Activated naive CD8-positive, alpha-beta T cell (primary cell): ENCODE results near the gene RAB21.
"Not testable (repeated sequence)": the region's sequence is repeated elsewhere in the genome, so short reads cannot be mapped to it uniquely, and the experiment has no call there.

Source experiments
- H3K27ac Mint-ChIP-seq: one replicate; pipeline ENCODE4 v1.8.0; 2021; ENCODE audit warnings: mixed read lengths
- H3K27me3 Mint-ChIP-seq: one replicate; pipeline ENCODE4 v1.8.0; 2021; ENCODE audit warnings: mixed read lengths
- H3K36me3 Mint-ChIP-seq: one replicate; pipeline ENCODE4 v1.8.0; 2021; ENCODE audit warnings: mixed read lengths
- H3K4me1 Mint-ChIP-seq: one replicate; pipeline ENCODE4 v1.8.0; 2021; ENCODE audit warnings: low read depth, mixed read lengths
- H3K4me3 Mint-ChIP-seq: one replicate; pipeline ENCODE4 v1.8.0; 2021; ENCODE audit warnings: mild to moderate bottlenecking, mixed read lengths
- H3K9me3 Mint-ChIP-seq: one replicate; pipeline ENCODE4 v1.8.0; 2021; ENCODE audit warnings: low read depth, mixed read lengths

The RAB21 gene

GRCh38 chr12:71799106-71799505 is 44.4 kb downstream of the RAB21 start:
- Mint-ChIP-seq H3K4me1 (no peaks in the 10 kb centered on the region), H3K27me3 (no peaks in the 10 kb centered on the region), H3K36me3 (no peaks in the 10 kb centered on the region), H3K4me3 (no peak overlapping the region), H3K27ac (no peak overlapping the region), H3K9me3 (no peaks in the 10 kb centered on the region)

- no peak overlapping the region for H3K4me3 Mint-ChIP-seq
- H3K4me1 Mint-ChIP-seq: no peaks in the 10 kb centered on the region
- no peak overlapping the region for H3K27ac Mint-ChIP-seq
- H3K27me3 Mint-ChIP-seq: peaks cover 5% of the 10 kb centered on the region
- no peaks in the 10 kb centered on the region for H3K9me3 Mint-ChIP-seq
- H3K36me3 Mint-ChIP-seq: no peaks in the 10 kb centered on the region
Measured at GRCh38 chr12:71800177-71800576, 45.5 kb downstream of the RAB21 start.

- H3K4me1 Mint-ChIP-seq: no peaks in the 10 kb centered on the region
- H3K9me3 Mint-ChIP-seq: no peaks in the 10 kb centered on the region
- H3K36me3 Mint-ChIP-seq: no peaks in the 10 kb centered on the region
- H3K4me3 Mint-ChIP-seq: no peak overlapping the region
- H3K27me3 Mint-ChIP-seq: peaks cover 14% of the 10 kb centered on the region
- no peak overlapping the region for H3K27ac Mint-ChIP-seq
Measured at GRCh38 chr12:71804505-71804904, 49.8 kb downstream of the RAB21 start.

- Mint-ChIP-seq H3K27me3 (peaks cover 18% of the 10 kb centered on the region), H3K4me1 (no peaks in the 10 kb centered on the region), H3K4me3 (no peak overlapping the region), H3K36me3 (peaks cover 3% of the 10 kb centered on the region), H3K9me3 (no peaks in the 10 kb centered on the region), H3K27ac (no peak overlapping the region)
Measured at GRCh38 chr12:71810921-71811320, 56.3 kb downstream of the RAB21 start.

- H3K27ac Mint-ChIP-seq, H3K9me3 Mint-ChIP-seq, H3K4me1 Mint-ChIP-seq, H3K4me3 Mint-ChIP-seq, H3K36me3 Mint-ChIP-seq, H3K27me3 Mint-ChIP-seq: not testable (repeated sequence)
Measured at GRCh38 chr12:71815242-71815641, 60.6 kb downstream of the RAB21 start.

GRCh38 chr12:71822088-71822487 is 67.4 kb downstream of the RAB21 start:
- H3K4me1 Mint-ChIP-seq, H3K36me3 Mint-ChIP-seq, H3K9me3 Mint-ChIP-seq, H3K27ac Mint-ChIP-seq, H3K4me3 Mint-ChIP-seq, H3K27me3 Mint-ChIP-seq: not testable (repeated sequence)

- H3K27ac Mint-ChIP-seq: no peak overlapping the region
- no peaks in the 10 kb centered on the region for H3K9me3 Mint-ChIP-seq
- no peaks in the 10 kb centered on the region for H3K36me3 Mint-ChIP-seq
- no peaks in the 10 kb centered on the region for H3K4me1 Mint-ChIP-seq
- H3K27me3 Mint-ChIP-seq: peaks cover 4% of the 10 kb centered on the region
- no peak overlapping the region for H3K4me3 Mint-ChIP-seq
Measured at GRCh38 chr12:71828813-71829212, 74.2 kb downstream of the RAB21 start.

- Mint-ChIP-seq H3K4me1 (peaks cover 43% of the 10 kb centered on the region), H3K4me3 (no peak overlapping the region), H3K27ac (peak overlapping the region; percentile 52), H3K9me3 (no peaks in the 10 kb centered on the region), H3K27me3 (peaks cover 3% of the 10 kb centered on the region), H3K36me3 (peaks cover 2% of the 10 kb centered on the region)
Measured at GRCh38 chr12:71837356-71837755, 82.7 kb downstream of the RAB21 start.

GRCh38 chr12:71838231-71838630 is 83.6 kb downstream of the RAB21 start:
- peaks cover 2% of the 10 kb centered on the region for H3K36me3 Mint-ChIP-seq
- H3K27ac Mint-ChIP-seq: peak overlapping the region; percentile 97
- H3K4me1 Mint-ChIP-seq: peaks cover 48% of the 10 kb centered on the region
- H3K4me3 Mint-ChIP-seq: peak overlapping the region; percentile 98
- no peaks in the 10 kb centered on the region for H3K9me3 Mint-ChIP-seq
- peaks cover 3% of the 10 kb centered on the region for H3K27me3 Mint-ChIP-seq

- H3K9me3 Mint-ChIP-seq: no peaks in the 10 kb centered on the region
- H3K27me3 Mint-ChIP-seq: peaks cover 3% of the 10 kb centered on the region
- H3K36me3 Mint-ChIP-seq: peaks cover 2% of the 10 kb centered on the region
- H3K27ac Mint-ChIP-seq: peak overlapping the region; percentile 97
- H3K4me3 Mint-ChIP-seq: peak overlapping the region; percentile 98
- peaks cover 50% of the 10 kb centered on the region for H3K4me1 Mint-ChIP-seq
Measured at GRCh38 chr12:71838676-71839075, 84.0 kb downstream of the RAB21 start.

- Mint-ChIP-seq H3K4me1 (peaks cover 50% of the 10 kb centered on the region), H3K27ac (peak overlapping the region; percentile 97), H3K36me3 (peaks cover 2% of the 10 kb centered on the region), H3K9me3 (no peaks in the 10 kb centered on the region), H3K27me3 (no peaks in the 10 kb centered on the region), H3K4me3 (peak overlapping the region; percentile 98)
Measured at GRCh38 chr12:71840231-71840847, 85.7 kb downstream of the RAB21 start.

GRCh38 chr12:71846322-71846940 is 91.8 kb downstream of the RAB21 start:
- Mint-ChIP-seq H3K4me3 (no peak overlapping the region), H3K4me1 (peaks cover 38% of the 10 kb centered on the region), H3K36me3 (peaks cover 12% of the 10 kb centered on the region), H3K27me3 (no peaks in the 10 kb centered on the region), H3K9me3 (no peaks in the 10 kb centered on the region), H3K27ac (no peak overlapping the region)

GRCh38 chr12:71848212-71848611 is 93.5 kb downstream of the RAB21 start:
- peak overlapping the region; percentile 34 for H3K27ac Mint-ChIP-seq
- H3K4me3 Mint-ChIP-seq: peak overlapping the region; percentile 35
- H3K4me1 Mint-ChIP-seq: peaks cover 34% of the 10 kb centered on the region
- H3K27me3 Mint-ChIP-seq: no peaks in the 10 kb centered on the region
- H3K36me3 Mint-ChIP-seq: peaks cover 20% of the 10 kb centered on the region
- no peaks in the 10 kb centered on the region for H3K9me3 Mint-ChIP-seq

GRCh38 chr12:71849109-71849851 is 94.6 kb downstream of the RAB21 start:
- Mint-ChIP-seq H3K9me3 (no peaks in the 10 kb centered on the region), H3K27me3 (no peaks in the 10 kb centered on the region), H3K27ac (peak overlapping the region; percentile 65), H3K4me1 (peaks cover 42% of the 10 kb centered on the region), H3K36me3 (peaks cover 29% of the 10 kb centered on the region), H3K4me3 (no peak overlapping the region)
